CD4-positive, alpha-beta T cell treated with Interleukin-4 for 1 hour (primary cell): Measurements from ENCODE around the gene ZNF101.

ENCODE experiments used
- DNase-seq, 2 donors: peaks; one replicate each; pipeline ENCODE4 v3.0.0-alpha.2; 2020 to 2022

The ZNF101 gene

GRCh38 chr19:19642506-19643157 is 26.0 kb upstream of the ZNF101 start:
- DNase-seq, result peak; percentile 58 to 69

- peak; percentile 87 to 89 for DNase-seq
These were observed 25.2 kb upstream of the ZNF101 start, which contains the start of gene GMIP for GRCh38 chr19:19643158-19644053. TSS of gene GMIP (minus strand) at chr19:19643657. CDS start at chr19:19643529, 128 bp downstream.

GRCh38 chr19:19644054-19644388 is 24.6 kb upstream of the ZNF101 start:
- DNase-seq, result no peak

GRCh38 chr19:19645233-19645870 is 23.3 kb upstream of the ZNF101 start:
- no peak for DNase-seq

- DNase-seq, result no peak
These were observed 21.4 kb upstream of the ZNF101 start for GRCh38 chr19:19647037-19647835.

- DNase-seq, result no peak
These were observed 19.5 kb upstream of the ZNF101 start for GRCh38 chr19:19649155-19649554.

- DNase-seq, result no peak
These were observed 19.1 kb upstream of the ZNF101 start for GRCh38 chr19:19649580-19649995.

GRCh38 chr19:19650331-19650730 is 18.3 kb upstream of the ZNF101 start:
- no peak for DNase-seq

GRCh38 chr19:19651076-19651475 is 17.6 kb upstream of the ZNF101 start:
- DNase-seq, result no peak

- DNase-seq, result no peak
These were observed 15.9 kb upstream of the ZNF101 start for GRCh38 chr19:19652482-19653295.

GRCh38 chr19:19653597-19654147 is 15.0 kb upstream of the ZNF101 start:
- DNase-seq, result no peak

GRCh38 chr19:19654441-19654840 is 14.2 kb upstream of the ZNF101 start:
- no peak for DNase-seq

GRCh38 chr19:19655051-19655594 is 13.5 kb upstream of the ZNF101 start:
- DNase-seq, result no peak

GRCh38 chr19:19655641-19656343 is 12.8 kb upstream of the ZNF101 start:
- DNase-seq, result no peak

- DNase-seq, result no peak
These were observed 11.9 kb upstream of the ZNF101 start for GRCh38 chr19:19656451-19657396.

- no peak for DNase-seq
These were observed 11.2 kb upstream of the ZNF101 start for GRCh38 chr19:19657397-19657783.

GRCh38 chr19:19659646-19660245 is 8.9 kb upstream of the ZNF101 start:
- DNase-seq, result no peak

GRCh38 chr19:19661141-19661674 is 7.4 kb upstream of the ZNF101 start:
- no peak for DNase-seq
